Measurements from ENCODE around the gene ZNF286A.

Gene ZNF286A

GRCh38 chr17:15654886-15655561, 44.5 kb upstream of the ZNF286A start:
- TF ChIP-seq POLR2AphosphoS5 (IDR thresholded peaks at IDR 0.05; ENCODE audit: low read depth, low read length) (no peak), TAF1 (IDR thresholded peaks at IDR 0.05; ENCODE audit: borderline replicate concordance, insufficient read depth, low read length) (no peak), SIN3A (IDR thresholded peaks at IDR 0.05; ENCODE audit: borderline replicate concordance, insufficient read depth, low read length) (no peak), REST (IDR thresholded peaks at IDR 0.05; ENCODE audit: insufficient read depth in 1 of 2, low read depth in 2 of 2, low read length in 2 of 2) (no peak), FOXP2 (optimal IDR thresholded peaks at IDR 0.05; ENCODE audit: borderline replicate concordance, extremely low read depth, extremely low read length, insufficient read depth) (no peak)

- TF ChIP-seq REST (IDR thresholded peaks at IDR 0.05; ENCODE audit: insufficient read depth in 1 of 2, low read depth in 2 of 2, low read length in 2 of 2) (no peak), SIN3A (IDR thresholded peaks at IDR 0.05; ENCODE audit: borderline replicate concordance, insufficient read depth, low read length) (no peak), FOXP2 (optimal IDR thresholded peaks at IDR 0.05; ENCODE audit: borderline replicate concordance, extremely low read depth, extremely low read length, insufficient read depth) (no peak), POLR2AphosphoS5 (IDR thresholded peaks at IDR 0.05; ENCODE audit: low read depth, low read length) (no peak), TAF1 (IDR thresholded peaks at IDR 0.05; ENCODE audit: borderline replicate concordance, insufficient read depth, low read length) (no peak)
Measured at GRCh38 chr17:15657868-15658267, 41.7 kb upstream of the ZNF286A start.

GRCh38 chr17:15658296-15658695, 41.3 kb upstream of the ZNF286A start:
- no peak for TF ChIP-seq FOXP2 (optimal IDR thresholded peaks at IDR 0.05; ENCODE audit: borderline replicate concordance, extremely low read depth, extremely low read length, insufficient read depth)

- TF ChIP-seq SIN3A (IDR thresholded peaks at IDR 0.05; ENCODE audit: borderline replicate concordance, insufficient read depth, low read length) (no peak), POLR2AphosphoS5 (IDR thresholded peaks at IDR 0.05; ENCODE audit: low read depth, low read length) (no peak), REST (IDR thresholded peaks at IDR 0.05; ENCODE audit: insufficient read depth in 1 of 2, low read depth in 2 of 2, low read length in 2 of 2) (no peak), FOXP2 (optimal IDR thresholded peaks at IDR 0.05; ENCODE audit: borderline replicate concordance, extremely low read depth, extremely low read length, insufficient read depth) (no peak), TAF1 (IDR thresholded peaks at IDR 0.05; ENCODE audit: borderline replicate concordance, insufficient read depth, low read length) (no peak)
Measured at GRCh38 chr17:15659236-15659635, 40.3 kb upstream of the ZNF286A start.

- TF ChIP-seq FOXP2 (optimal IDR thresholded peaks at IDR 0.05; ENCODE audit: borderline replicate concordance, extremely low read depth, extremely low read length, insufficient read depth), result no peak
- no peak for TF ChIP-seq SIN3A (IDR thresholded peaks at IDR 0.05; ENCODE audit: borderline replicate concordance, insufficient read depth, low read length)
- TF ChIP-seq POLR2AphosphoS5 (IDR thresholded peaks at IDR 0.05; ENCODE audit: low read depth, low read length), result no peak
- TF ChIP-seq REST (IDR thresholded peaks at IDR 0.05; ENCODE audit: insufficient read depth in 1 of 2, low read depth in 2 of 2, low read length in 2 of 2), result no peak
- no peak for TF ChIP-seq TAF1 (IDR thresholded peaks at IDR 0.05; ENCODE audit: borderline replicate concordance, insufficient read depth, low read length)
Measured at GRCh38 chr17:15659663-15660062, 39.9 kb upstream of the ZNF286A start.
